Measurements from ENCODE around the gene TBC1D30. TPM values are rescaled to one million over a fixed set of nuclear protein-coding genes. Genes with fewer than 3 reads are reported as not detected.

Gene TBC1D30
- total RNA-seq, 1 experiment from 2014 or later = 10.8 TPM

- DNase-seq = peak in 1 of 2 experiments; percentile 47
- H3K4me1 Mint-ChIP-seq (ENCODE audit: low read depth, unreplicated experiment) = peaks cover 7% of the 10 kb centered on the region
- Histone ChIP-seq H3K9me3 (no peaks in the 10 kb centered on the region), H3K27me3 (replicated peaks; ENCODE audit: control insufficient read depth, insufficient read depth, low read length) (no peaks in the 10 kb centered on the region), H3K36me3 (ENCODE audit: control insufficient read depth, insufficient read depth, low read length) (no peaks in the 10 kb centered on the region), H3K4me3 (ENCODE audit: low read depth, low read length) (peak overlapping the region; percentile 49), H3K4me1 (peaks cover 19% of the 10 kb centered on the region)
- H3K27ac Mint-ChIP-seq (ENCODE audit: unreplicated experiment) = peak overlapping the region; percentile 80
- peak overlapping the region; percentile 90 for H3K4me3 Mint-ChIP-seq (ENCODE audit: unreplicated experiment)
- TSS peak; percentile 61 for BruUV-seq (replicated peaks)
- ChIA-PET POLR2A (interaction anchor here (1.9 kb wide), 1 partner anchor 15 kb away, joined by 8 read pairs; no protein-coding TSS in a partner anchor), CTCF (interaction anchor here (0.7 to 3.3 kb wide), 6 partner anchors 9 to 37 kb away, joined by 3 to 19 read pairs (median 4); no protein-coding TSS in a partner anchor)
- no peaks in the 10 kb centered on the region for H3K27me3 Mint-ChIP-seq (ENCODE audit: insufficient read depth, unreplicated experiment)
- no peaks in the 10 kb centered on the region for H3K36me3 Mint-ChIP-seq (ENCODE audit: insufficient read depth, unreplicated experiment)
- TF ChIP-seq CTCF (IDR thresholded peaks at IDR 0.05; ENCODE audit: insufficient read depth in 1 of 2, low read depth in 1 of 2, low read length in 1 of 2, severe bottlenecking in 1 of 2, unreplicated experiment in 1 of 2) = no peak
- intact Hi-C loops (cut with micrococcal nuclease; ENCODE audit: unreplicated experiment) = loop anchor here (5.0 kb wide), 1 partner anchor 39 kb away; no protein-coding TSS in a partner anchor
- H3K9me3 Mint-ChIP-seq (ENCODE audit: unreplicated experiment) = no peaks in the 10 kb centered on the region
Observed at GRCh38 chr12:64781280-64782190, 42.9 kb upstream of the TBC1D30 start.

- H3K4me1 Mint-ChIP-seq (ENCODE audit: low read depth, unreplicated experiment) = peaks cover 7% of the 10 kb centered on the region
- DNase-seq = no peak
- H3K9me3 ChIP-seq = no peaks in the 10 kb centered on the region
- no peak overlapping the region for H3K27ac Mint-ChIP-seq (ENCODE audit: unreplicated experiment)
- H3K27me3 ChIP-seq (replicated peaks; ENCODE audit: control insufficient read depth, insufficient read depth, low read length) = no peaks in the 10 kb centered on the region
- peaks cover 19% of the 10 kb centered on the region for H3K4me1 ChIP-seq
- peak overlapping the region; percentile 90 for H3K4me3 Mint-ChIP-seq (ENCODE audit: unreplicated experiment)
- H3K36me3 Mint-ChIP-seq (ENCODE audit: insufficient read depth, unreplicated experiment) = no peaks in the 10 kb centered on the region
- POLR2A ChIA-PET = no interaction called here
- no TSS peak for BruUV-seq (replicated peaks)
- CTCF ChIA-PET = interaction anchor here (0.7 to 3.3 kb wide), 4 partner anchors 14 to 38 kb away, joined by 3 to 13 read pairs (median 4); no protein-coding TSS in a partner anchor
- peak overlapping the region; percentile 49 for H3K4me3 ChIP-seq (ENCODE audit: low read depth, low read length)
- intact Hi-C loops (cut with micrococcal nuclease; ENCODE audit: unreplicated experiment) = loop anchor here (5.0 kb wide), 1 partner anchor 40 kb away; no protein-coding TSS in a partner anchor
- H3K36me3 ChIP-seq (ENCODE audit: control insufficient read depth, insufficient read depth, low read length) = no peaks in the 10 kb centered on the region
- H3K27me3 Mint-ChIP-seq (ENCODE audit: insufficient read depth, unreplicated experiment) = no peaks in the 10 kb centered on the region
- no peak for TF ChIP-seq CTCF (IDR thresholded peaks at IDR 0.05; ENCODE audit: insufficient read depth in 1 of 2, low read depth in 1 of 2, low read length in 1 of 2, severe bottlenecking in 1 of 2, unreplicated experiment in 1 of 2)
- H3K9me3 Mint-ChIP-seq (ENCODE audit: unreplicated experiment) = no peaks in the 10 kb centered on the region
Observed at GRCh38 chr12:64782191-64782876, 42.1 kb upstream of the TBC1D30 start.

GRCh38 chr12:64785838-64786237, 38.6 kb upstream of the TBC1D30 start:
- Mint-ChIP-seq H3K9me3 (ENCODE audit: unreplicated experiment) (no peaks in the 10 kb centered on the region), H3K36me3 (ENCODE audit: insufficient read depth, unreplicated experiment) (no peaks in the 10 kb centered on the region), H3K27me3 (ENCODE audit: insufficient read depth, unreplicated experiment) (no peaks in the 10 kb centered on the region), H3K4me1 (ENCODE audit: low read depth, unreplicated experiment) (no peaks in the 10 kb centered on the region), H3K27ac (ENCODE audit: unreplicated experiment) (no peak overlapping the region), H3K4me3 (ENCODE audit: unreplicated experiment) (no peak overlapping the region)
- Histone ChIP-seq H3K36me3 (ENCODE audit: control insufficient read depth, insufficient read depth, low read length) (no peaks in the 10 kb centered on the region), H3K27me3 (replicated peaks; ENCODE audit: control insufficient read depth, insufficient read depth, low read length) (no peaks in the 10 kb centered on the region), H3K9me3 (no peaks in the 10 kb centered on the region), H3K4me3 (ENCODE audit: low read depth, low read length) (no peak overlapping the region), H3K4me1 (peaks cover 17% of the 10 kb centered on the region; the same call in 1 of the 2 replicates)
- no TSS peak for BruUV-seq (replicated peaks)
- intact Hi-C loops (cut with micrococcal nuclease; ENCODE audit: unreplicated experiment) = no loop called here
- TF ChIP-seq CTCF (IDR thresholded peaks at IDR 0.05; ENCODE audit: insufficient read depth in 1 of 2, low read depth in 1 of 2, low read length in 1 of 2, severe bottlenecking in 1 of 2, unreplicated experiment in 1 of 2) = no peak
- POLR2A ChIA-PET = no interaction called here
- DNase-seq = no peak
- CTCF ChIA-PET = no interaction called here

Data from Caco-2 (cell line).